GM20000 (cell line): Measurements from ENCODE around the gene SIGLEC1.
A peak's percentile ranks its signal among the peaks of the same experiment; 100 is the strongest.

Experiments used
- DNase-seq: peaks from one replicate; pipeline ENCODE4 v3.0.0; 2012; ENCODE audit warnings: low spot score
- CTCF ChIP-seq: IDR thresholded peaks from 2 replicates; pipeline ENCODE4 v1.5.1; 2012; ENCODE audit warnings: mild to moderate bottlenecking, control low read depth; ENCODE audit errors: extremely low read depth, missing control alignments

The SIGLEC1 gene

GRCh38 chr20:3714092-3714491 is 1.7 kb upstream of the SIGLEC1 start:
- no peak for DNase-seq
- no peak for TF ChIP-seq CTCF

GRCh38 chr20:3711484-3711941 is 887 bp downstream of the SIGLEC1 start:
- no peak for TF ChIP-seq CTCF
- DNase-seq: no peak

- TF ChIP-seq CTCF: peak; percentile 86
- DNase-seq: peak; percentile 88
These were observed 1.5 kb downstream of the SIGLEC1 start for GRCh38 chr20:3710703-3711483.

- no peak for DNase-seq
- no peak for TF ChIP-seq CTCF
These were observed 2.4 kb downstream of the SIGLEC1 start for GRCh38 chr20:3710011-3710466.

GRCh38 chr20:3707508-3707899 is 4.9 kb downstream of the SIGLEC1 start:
- no peak for TF ChIP-seq CTCF
- DNase-seq: no peak

GRCh38 chr20:3706774-3707507 is 5.5 kb downstream of the SIGLEC1 start:
- no peak for DNase-seq

More at GRCh38 chr20:3706774-3707507, 5.5 kb downstream of the SIGLEC1 start:
- TF ChIP-seq CTCF: no peak
